Lower leg skin (tissue), 3 donors: ENCODE data around the gene FFAR2.

ENCODE experiments used
- CTCF ChIP-seq, 3 donors: fragments of 450-650 bp; IDR thresholded peaks; one replicate each; pipeline ENCODE4 v1.5.1; 2016; ENCODE audit warnings: antibody characterized with exemption in 3 of 3, mild to moderate bottlenecking in 3 of 3, moderate library complexity in 2 of 3
- POLR2A ChIP-seq, 2 donors: fragments of 450-650 bp; IDR thresholded peaks; one replicate each; pipeline ENCODE4 v1.6.1; 2016 to 2017; ENCODE audit warnings: antibody characterized with exemption in 2 of 2, mild to moderate bottlenecking in 1 of 2, moderate library complexity in 1 of 2

- TF ChIP-seq CTCF (IDR thresholded peaks at IDR 0.05) (no peak), POLR2A (IDR thresholded peaks at IDR 0.05) (no peak)
Observed at GRCh38 chr19:35459414-35460082, 11.5 kb downstream of the FFAR2 start.
